Measurements from ENCODE around the gene GADD45B.

Gene GADD45B

GRCh38 chr19:2519482-2519881, 43.6 kb downstream of the GADD45B start:
- DNase-seq, result no peak

- DNase-seq, result no peak
Observed at GRCh38 chr19:2523630-2524311, 47.8 kb downstream of the GADD45B start.

GRCh38 chr19:2524361-2524839, 48.5 kb downstream of the GADD45B start:
- DNase-seq, result no peak

- DNase-seq, result no peak
Observed at GRCh38 chr19:2524840-2525723, 49.2 kb downstream of the GADD45B start.

DNA sequence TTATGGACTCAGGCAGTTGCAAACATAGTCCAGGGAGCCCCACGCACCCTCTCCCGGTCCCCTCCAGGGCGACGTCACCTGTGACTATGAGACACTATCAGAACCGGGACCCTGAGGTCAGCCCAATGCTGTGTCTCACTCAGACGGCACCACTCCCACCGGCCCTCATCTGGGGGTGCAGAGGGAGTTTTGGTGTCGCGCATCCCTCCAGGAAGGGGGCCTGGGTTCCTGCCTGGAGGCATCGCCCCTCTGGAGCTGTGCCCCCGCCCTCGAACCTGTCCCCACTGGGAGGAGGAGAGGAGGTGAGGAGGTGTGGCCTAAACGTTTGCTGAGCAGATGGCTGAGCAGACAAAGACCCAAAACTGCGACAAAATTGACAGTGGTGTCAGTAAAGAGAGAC, 51.2 kb downstream of the GADD45B start:
- no peak for DNase-seq

DNA sequence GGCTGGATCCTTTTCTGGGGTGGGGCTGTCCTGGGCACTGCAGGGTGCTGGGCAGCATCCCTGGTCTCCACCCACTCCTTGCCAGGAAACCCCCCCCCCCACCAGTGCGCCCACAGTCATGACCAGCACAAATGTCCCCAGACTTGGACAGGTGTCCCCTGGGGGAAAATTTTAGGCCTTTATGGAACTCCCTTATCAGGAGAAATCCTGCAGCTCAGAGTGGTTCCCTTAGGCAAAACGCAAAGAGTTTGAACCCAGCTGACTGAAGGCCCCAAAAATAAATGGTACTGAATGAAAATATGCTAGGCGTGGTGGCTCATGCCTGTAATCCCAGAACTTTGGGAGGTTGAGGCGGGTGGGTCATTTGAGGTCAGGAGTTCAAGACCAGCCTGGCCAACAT, 51.8 kb downstream of the GADD45B start:
- no peak for DNase-seq
